ENCODE results near the gene MUC2.

The MUC2 gene

DNA sequence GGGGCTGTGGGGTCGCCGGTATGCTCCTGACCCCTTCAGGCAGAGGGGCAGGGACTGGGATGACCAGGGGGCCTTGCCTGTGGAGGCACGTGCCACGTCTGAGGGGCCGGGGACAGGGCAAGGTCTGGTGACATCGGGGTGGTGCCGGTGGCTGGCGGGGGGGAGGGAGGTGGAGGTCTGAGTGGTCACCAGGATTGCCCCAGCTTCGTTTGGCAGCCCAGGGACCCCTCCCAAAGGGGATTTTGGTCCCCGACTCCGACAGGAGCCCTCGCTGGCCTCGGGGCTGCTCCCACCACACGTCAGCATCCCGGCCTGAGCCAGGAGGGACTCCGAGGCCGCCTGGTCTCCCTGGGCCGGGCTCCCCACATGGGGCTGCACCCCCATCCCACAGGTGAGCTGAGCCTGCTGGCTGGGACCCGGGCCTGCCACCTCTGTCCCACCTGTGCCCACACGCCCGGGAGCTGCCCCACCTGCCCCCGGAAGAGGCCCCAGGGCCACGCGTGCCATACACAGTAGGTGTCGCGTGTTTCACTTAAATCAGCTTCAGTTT, 37.1 kb upstream of the MUC2 start:
- no peak for DNase-seq

DNA sequence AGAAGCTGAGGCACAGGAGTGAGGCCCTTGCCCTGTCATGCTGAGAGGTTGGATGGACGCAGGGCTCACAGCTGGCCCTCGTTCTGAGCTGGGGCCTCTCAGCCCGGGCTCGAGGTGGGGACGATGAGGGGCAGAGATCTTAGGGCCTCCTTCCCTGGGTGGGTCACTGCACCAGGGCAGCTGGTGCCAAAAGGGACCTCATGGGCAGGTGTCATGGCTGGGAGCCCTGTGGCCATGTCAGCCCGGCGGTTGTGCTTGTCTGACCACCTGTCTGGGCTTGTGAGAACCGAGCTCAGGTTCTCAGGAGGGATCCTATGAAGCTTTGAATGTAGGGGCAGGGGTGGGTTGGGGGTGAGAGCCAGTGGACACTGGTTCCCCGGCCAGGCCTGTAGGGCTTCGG, 36.3 kb upstream of the MUC2 start:
- DNase-seq = no peak

- DNase-seq = no peak
Measured at GRCh38 chr11:1038921-1039320, 35.8 kb upstream of the MUC2 start.

DNA sequence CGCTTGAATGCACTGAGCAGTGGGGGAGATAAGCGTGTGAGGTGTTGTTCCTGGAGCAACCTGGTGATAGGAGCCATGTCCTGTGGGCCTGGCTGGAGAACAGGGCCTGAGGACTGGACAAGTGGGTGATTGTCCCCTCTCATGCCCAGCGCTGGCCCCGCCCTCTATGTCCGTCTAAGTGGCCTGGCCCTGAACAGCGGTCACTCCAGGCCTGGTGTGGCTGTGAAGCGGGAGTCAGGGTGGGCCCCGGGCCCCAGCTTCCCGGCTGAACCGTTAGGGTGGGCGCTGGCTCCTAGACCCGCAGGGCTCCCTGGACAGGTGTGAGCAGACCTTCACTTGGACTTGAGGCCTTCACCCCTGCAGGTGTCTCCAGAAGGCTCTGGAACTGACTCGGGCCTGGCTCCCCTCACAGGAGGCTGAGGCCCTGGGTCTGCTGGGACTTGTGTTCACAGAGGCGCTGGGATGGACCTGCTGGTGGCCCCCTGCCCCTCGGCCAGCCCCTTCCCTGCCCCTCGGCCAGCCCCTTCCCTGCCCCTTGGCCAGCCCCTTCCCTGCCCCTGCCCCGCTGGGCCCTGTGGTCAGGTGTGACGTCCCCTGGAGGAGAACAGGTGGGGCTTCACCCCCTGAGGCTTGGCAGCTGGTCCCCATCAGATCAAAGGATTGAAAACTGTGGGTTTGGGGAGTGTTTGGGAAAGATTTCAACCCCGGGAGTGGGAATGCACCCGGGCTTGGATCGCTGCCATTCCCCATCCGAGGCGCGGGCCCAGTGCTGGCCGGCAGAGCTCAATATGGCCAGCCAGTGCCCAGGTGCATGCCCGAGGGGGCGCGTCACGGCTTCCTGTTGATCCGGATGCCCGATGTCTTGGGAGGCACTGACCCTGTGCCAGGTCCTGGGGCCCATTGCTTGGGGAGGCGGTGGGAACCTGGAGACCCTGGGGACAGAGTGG, 34.9 kb upstream of the MUC2 start:
- DNase-seq = no peak

DNA sequence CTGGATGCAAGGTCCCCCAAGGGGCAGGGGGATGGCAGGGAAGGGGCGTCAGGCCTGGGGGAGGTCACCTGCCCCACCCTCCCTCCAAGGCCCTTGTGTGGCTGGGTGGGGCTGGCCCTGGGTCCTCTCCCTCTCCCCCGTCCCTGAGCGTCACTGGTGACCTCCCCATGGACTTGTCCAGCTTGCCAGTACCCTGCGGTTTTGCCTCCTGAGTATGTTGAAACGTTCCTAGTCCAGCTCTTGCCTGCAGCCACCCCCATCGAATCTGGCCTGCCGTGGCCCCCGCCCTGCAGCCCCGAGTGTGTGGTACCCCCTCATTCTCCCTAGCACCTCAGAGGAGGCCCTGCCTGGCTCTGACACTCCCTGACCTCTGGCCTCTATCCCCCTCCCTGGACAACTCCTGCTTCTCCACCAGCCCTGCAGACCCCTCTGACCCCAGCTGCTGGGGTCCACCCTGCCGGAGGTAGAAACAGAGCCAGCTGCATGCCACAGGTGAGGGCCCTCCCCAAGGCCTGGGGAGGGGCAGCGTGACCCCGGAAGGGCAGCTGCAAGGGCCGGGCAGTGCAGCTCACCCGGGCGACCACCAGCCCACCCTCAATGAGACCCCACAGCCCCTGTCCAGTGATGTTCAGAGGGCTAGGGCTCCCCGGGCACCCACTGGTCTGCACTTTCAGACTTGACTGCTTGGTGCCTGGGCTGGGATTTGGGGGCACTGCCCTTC, 34.1 kb upstream of the MUC2 start:
- DNase-seq = no peak

GRCh38 chr11:1041149-1041467, 33.6 kb upstream of the MUC2 start:
- no peak for DNase-seq

DNA sequence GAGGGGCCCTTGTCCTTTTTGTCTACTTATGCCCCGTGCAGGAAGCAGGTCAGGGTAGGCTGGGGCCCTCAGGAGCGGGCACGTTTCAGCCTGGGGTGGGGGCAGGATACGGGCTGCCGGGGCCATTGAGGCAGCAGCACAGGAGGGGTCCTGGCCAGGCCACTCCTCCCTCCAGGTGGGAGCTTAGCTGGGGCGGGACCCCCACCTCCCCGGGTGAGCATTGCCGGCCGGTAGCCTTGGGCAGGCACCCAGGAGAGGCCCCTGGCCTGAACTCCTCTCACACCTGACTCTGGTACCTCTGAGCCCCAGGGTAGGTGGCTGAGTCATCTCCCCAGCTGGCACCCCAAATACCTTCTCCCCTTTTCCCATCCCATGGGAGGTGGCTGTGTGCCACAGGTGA, 33.2 kb upstream of the MUC2 start:
- no peak for DNase-seq

GRCh38 chr11:1041936-1042608, 32.6 kb upstream of the MUC2 start:
- no peak for DNase-seq

DNA sequence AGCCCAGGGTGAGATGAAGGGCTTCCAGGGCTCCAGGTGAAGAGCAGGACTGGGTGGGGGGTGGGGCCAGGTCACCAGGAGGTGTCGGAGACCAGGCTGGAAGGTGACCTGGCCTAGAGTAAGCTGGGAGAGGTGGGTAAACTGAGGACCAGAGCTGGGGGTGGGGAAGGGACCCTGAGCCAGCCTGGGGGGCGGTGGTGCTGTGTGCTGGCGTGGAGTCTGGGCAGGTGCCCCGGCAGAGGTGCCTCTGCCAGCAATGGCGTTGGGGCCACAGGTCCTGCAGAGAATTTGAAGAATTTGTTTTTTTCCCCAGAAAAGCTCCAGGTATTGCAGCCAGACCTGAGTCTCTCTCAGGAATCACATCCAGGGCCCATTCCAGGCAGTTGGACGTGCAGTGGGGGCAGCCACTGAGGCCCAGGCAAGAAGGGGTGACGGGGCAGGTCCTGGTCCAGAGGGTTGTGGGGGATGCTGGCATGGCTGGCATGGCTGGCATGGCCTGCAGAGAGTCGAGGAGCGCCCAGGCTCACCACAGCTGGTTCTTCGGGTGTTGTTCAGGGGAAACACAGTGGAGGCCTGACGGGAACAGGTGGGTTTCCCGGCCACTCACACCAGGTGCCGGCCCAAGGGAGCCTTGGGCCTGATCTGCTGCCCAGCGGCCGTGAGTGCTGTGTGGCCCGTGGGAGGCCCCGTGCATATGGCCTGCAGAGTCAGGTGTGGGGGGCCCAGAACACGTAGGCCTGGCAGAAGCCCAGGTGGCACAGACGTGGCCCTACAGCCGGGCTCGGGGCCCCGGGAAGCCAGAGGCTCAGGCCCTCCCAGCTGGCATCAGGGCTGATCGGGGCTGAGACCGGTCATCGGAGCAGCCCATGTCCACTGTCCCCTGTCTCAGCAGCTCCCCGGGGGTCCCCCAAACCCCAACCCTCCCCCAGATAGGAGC, 31.8 kb upstream of the MUC2 start:
- no peak for DNase-seq

GRCh38 chr11:1043563-1044096, 31.0 kb upstream of the MUC2 start:
- DNase-seq = no peak

- no peak for DNase-seq
Measured at GRCh38 chr11:1044160-1044559, 30.5 kb upstream of the MUC2 start.

GRCh38 chr11:1047595-1048156, 27.0 kb upstream of the MUC2 start:
- DNase-seq = no peak

GRCh38 chr11:1048375-1049070, 26.2 kb upstream of the MUC2 start:
- no peak for DNase-seq

- no peak for DNase-seq
Measured at GRCh38 chr11:1049071-1049405, 25.6 kb upstream of the MUC2 start.

GRCh38 chr11:1049431-1049891, 25.2 kb upstream of the MUC2 start:
- peak; percentile 25 for DNase-seq

DNA sequence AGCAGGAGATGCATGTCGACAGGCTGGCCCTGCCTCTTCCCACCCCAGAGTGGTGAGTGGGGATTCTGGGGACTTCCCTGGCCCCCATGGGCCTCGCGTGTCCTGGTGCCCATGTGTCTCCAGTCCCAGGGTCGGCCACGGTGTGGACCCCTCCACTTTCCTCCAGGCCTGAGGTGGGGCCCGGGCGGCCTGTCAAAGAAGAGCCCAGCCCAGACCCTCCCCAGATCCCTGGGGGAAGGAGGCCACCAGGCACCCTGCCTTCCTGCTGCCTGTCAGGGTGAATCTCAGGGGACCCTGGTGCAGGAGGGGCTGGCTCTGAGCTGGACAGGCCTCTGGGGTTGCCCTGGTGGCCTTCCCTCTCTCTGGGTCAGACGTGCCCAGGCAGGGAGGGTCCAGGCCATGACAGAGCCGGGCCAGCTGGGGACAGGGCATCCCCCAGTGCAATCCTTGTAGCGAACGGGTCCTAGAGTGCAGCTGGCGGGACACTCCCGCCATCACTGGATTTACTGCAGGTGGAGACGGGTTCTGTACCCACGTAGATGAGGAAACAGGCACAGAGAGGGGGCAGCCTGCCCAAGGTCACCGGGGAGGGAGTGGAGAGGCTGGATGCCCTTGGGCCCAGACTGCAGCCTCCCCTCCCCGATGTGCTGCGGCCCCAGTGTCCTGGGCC, 24.6 kb upstream of the MUC2 start:
- no peak for DNase-seq

GRCh38 chr11:1050581-1051355, 23.9 kb upstream of the MUC2 start:
- DNase-seq = peak; percentile 30

GRCh38 chr11:1051356-1052132, 23.1 kb upstream of the MUC2 start:
- no peak for DNase-seq

Data from DMS79 (cell line).